Measurements from ENCODE around the gene CFAP100. TPM values are rescaled to one million over a fixed set of nuclear protein-coding genes. Genes with fewer than 3 reads are reported as not detected.

The CFAP100 gene
- total and polyA plus RNA-seq, 10 of the 15 experiments (the other 5 are each of a cell fraction or from before 2014, with no cell fraction given): 0.04 to 0.27 TPM; not detected in 8

GRCh38 chr3:126399351-126399735 lies 4.6 kb downstream of the CFAP100 start (continued):
- TF ChIP-seq, protein P1, sequence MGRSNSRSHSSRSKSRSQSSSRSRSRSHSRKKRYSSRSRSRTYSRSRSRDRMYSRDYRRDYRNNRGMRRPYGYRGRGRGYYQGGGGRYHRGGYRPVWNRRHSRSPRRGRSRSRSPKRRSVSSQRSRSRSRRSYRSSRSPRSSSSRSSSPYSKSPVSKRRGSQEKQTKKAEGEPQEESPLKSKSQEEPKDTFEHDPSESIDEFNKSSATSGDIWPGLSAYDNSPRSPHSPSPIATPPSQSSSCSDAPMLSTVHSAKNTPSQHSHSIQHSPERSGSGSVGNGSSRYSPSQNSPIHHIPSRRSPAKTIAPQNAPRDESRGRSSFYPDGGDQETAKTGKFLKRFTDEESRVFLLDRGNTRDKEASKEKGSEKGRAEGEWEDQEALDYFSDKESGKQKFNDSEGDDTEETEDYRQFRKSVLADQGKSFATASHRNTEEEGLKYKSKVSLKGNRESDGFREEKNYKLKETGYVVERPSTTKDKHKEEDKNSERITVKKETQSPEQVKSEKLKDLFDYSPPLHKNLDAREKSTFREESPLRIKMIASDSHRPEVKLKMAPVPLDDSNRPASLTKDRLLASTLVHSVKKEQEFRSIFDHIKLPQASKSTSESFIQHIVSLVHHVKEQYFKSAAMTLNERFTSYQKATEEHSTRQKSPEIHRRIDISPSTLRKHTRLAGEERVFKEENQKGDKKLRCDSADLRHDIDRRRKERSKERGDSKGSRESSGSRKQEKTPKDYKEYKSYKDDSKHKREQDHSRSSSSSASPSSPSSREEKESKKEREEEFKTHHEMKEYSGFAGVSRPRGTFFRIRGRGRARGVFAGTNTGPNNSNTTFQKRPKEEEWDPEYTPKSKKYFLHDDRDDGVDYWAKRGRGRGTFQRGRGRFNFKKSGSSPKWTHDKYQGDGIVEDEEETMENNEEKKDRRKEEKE (IDR thresholded peaks at IDR 0.05): no peak
- TF ChIP-seq ATF2 (IDR thresholded peaks at IDR 0.05; ENCODE audit: low read length) (peak; percentile 51), ZSCAN29 (IDR thresholded peaks at IDR 0.05) (no peak), CREB1 (IDR thresholded peaks at IDR 0.05; ENCODE audit: low read depth) (0 out of 2 replicates have a peak, but pooled peaks have one; percentile 28), RAD51 (IDR thresholded peaks at IDR 0.05) (no peak), CBX5 (IDR thresholded peaks at IDR 0.05; ENCODE audit: low read depth) (0 out of 2 replicates have a peak, but pooled peaks have one; percentile 71), ZNF384 (IDR thresholded peaks at IDR 0.05; ENCODE audit: borderline replicate concordance, low read depth, low read length) (0 out of 2 replicates have a peak, but pooled peaks have one; percentile 42)
- TF ChIP-seq, protein P2, sequence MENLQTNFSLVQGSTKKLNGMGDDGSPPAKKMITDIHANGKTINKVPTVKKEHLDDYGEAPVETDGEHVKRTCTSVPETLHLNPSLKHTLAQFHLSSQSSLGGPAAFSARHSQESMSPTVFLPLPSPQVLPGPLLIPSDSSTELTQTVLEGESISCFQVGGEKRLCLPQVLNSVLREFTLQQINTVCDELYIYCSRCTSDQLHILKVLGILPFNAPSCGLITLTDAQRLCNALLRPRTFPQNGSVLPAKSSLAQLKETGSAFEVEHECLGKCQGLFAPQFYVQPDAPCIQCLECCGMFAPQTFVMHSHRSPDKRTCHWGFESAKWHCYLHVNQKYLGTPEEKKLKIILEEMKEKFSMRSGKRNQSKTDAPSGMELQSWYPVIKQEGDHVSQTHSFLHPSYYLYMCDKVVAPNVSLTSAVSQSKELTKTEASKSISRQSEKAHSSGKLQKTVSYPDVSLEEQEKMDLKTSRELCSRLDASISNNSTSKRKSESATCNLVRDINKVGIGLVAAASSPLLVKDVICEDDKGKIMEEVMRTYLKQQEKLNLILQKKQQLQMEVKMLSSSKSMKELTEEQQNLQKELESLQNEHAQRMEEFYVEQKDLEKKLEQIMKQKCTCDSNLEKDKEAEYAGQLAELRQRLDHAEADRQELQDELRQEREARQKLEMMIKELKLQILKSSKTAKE (IDR thresholded peaks at IDR 0.05; ENCODE audit: low read depth, poor library complexity, severe bottlenecking): peak; percentile 21

Data from GM12878 (cell line).